KOPT-K1 (cell line): ENCODE results near the gene YPEL2.

Source experiments
- H3K27ac ChIP-seq: fragments of 200-600 bp; sonication (generic); 2 replicates; pipeline ENCODE4 v1.5.1; 2016; ENCODE audit warnings: antibody characterized with exemption, mild to moderate bottlenecking, low read depth, low read length; ENCODE audit not compliant: poor library complexity, severe bottlenecking
- H3K36me3 ChIP-seq: fragments of 200-600 bp; sonication (generic); 2 replicates; pipeline ENCODE4 v1.5.1; 2017; ENCODE audit warnings: antibody characterized with exemption, mild to moderate bottlenecking, low read length, moderate library complexity; ENCODE audit not compliant: insufficient read depth
- H3K9me3 ChIP-seq: fragments of 200-600 bp; sonication (generic); 2 replicates; pipeline ENCODE4 v1.5.1; 2017; ENCODE audit warnings: antibody characterized with exemption, low read length, mild to moderate bottlenecking; ENCODE audit not compliant: insufficient read depth, poor library complexity, severe bottlenecking

Gene YPEL2

DNA sequence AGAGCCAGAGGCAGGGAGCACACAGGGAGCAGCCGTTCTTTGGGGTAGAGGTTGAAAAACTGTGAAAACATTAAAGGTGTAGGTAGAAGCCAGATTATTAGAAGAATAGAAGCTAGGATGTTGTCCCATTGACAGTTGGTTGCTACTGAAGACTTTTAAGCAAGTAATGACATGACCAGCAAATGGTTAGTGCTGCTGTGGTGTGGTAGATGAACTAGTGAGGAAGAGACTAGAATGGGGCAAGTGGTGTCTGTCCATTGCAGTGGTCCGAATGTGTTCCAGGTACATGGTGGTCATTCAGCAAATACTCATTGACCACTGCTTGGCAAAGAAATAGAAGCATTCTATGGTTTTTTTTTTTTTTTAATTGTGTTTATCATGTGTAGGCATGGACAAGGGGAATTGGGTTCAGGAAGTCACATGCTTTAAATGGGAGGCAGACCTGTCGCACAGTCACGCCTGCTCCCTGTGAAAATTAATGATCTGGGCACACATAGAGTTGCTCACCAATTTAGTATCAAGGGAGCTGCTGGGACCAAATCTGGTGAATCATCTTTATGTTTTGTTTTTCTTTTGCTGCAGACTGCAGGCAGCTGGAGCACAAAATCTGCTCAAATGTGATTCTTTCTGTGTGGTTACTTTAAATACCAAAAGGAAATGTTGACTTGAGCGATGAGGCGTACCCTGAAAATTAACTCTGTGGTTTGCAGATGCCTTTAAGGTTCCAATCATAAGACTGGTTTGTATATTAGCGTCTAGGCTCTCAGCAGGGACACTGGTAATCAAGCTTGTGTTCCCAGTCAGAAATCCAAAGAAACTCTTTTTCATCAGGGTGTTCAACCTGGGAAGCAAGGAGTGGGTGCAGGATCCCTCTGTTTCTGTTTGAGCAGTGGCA lies 30.7 kb downstream of the YPEL2 start:
- Histone ChIP-seq H3K36me3 (no peaks in the 10 kb centered on the region), H3K27ac (no peak overlapping the region)

DNA sequence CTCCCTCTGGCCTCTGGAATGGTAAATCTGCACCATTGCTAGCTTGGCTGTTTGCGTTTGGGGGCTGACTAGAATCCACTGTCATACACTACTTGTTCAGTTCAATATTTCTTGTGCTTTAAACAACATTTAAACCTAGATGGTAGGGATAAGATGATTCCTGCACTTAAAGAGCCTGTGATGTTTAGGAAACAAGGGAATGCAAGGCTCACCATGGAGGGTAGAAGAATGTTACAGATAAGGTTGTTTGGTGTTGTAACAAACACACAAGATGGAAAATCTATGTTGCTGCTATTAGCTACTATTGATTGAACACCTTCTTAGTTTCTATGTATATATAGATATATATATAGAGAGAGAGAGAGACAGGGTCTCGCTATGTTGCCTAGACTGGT lies 31.4 kb downstream of the YPEL2 start:
- Histone ChIP-seq H3K9me3 (no peaks in the 10 kb centered on the region), H3K27ac (no peak overlapping the region), H3K36me3 (no peaks in the 10 kb centered on the region)

More for the DNA sequence above, 30.7 kb downstream of the YPEL2 start:
- H3K9me3 ChIP-seq: no peaks in the 10 kb centered on the region

DNA sequence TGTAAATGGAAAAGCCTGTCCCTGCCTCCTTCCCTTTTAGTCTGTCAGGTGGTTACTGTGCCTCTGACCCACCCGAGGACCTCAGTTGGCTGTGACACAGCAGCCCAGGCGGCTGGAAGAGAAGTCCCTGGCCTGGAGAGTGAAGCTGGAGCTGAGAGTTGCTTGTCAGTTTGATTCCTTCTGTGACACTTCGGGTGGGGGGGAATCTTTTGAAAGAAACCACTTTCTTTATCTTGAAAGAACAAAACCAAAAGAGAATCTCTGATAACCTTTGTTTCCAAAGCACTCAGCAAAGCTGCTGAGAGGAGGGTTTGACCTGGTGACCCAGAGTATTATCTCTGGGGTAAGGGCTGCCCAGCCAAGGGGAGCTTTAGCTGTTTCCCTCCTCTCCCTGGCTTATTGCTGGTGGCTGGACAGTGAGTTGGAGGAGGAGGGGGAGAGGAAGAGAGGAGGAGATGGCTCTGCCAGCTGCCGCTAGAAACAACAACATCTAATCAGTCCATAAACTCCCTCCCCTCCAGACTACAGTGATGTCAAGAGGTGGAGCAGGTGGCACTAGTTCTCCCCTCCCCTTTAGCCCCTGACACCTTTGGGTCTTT lies 34.0 kb downstream of the YPEL2 start:
- Histone ChIP-seq H3K27ac (no peak overlapping the region), H3K9me3 (no peaks in the 10 kb centered on the region)

DNA sequence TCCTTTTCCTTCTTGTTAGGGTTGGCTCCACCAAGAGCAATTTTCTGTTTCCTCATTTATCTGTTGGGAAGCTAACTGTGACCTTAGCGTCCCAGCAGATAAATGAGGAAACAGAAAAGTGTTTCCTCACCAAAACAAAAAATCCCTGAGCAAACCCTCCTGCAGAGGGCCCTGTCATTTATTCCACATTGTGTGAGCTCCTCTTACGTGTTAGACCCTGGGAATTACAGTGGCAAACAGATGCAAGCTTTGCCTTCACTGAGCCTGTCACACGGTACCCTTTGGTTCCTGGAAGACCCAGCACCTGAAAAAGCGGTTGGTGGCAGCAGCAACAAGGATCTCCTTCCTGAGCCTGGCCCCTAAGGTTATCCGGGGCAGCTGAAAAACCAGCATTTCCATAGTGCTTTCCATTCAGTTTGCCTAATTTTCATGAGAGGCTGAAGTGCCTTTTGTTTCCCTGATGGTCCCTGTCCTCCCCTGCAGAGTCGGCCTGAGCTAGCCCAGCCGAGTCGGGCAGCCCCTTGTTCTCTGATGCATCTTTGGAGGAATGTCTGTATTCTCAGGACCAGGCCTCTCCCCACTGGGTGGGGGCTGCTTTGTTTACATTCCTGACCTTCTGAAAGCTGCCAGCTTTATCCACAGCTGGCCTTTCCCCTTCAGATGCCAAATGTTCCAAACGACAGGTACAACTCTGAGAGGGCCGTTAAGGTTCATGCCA lies 34.7 kb downstream of the YPEL2 start:
- H3K36me3 ChIP-seq: no peaks in the 10 kb centered on the region
- no peaks in the 10 kb centered on the region for H3K9me3 ChIP-seq
- no peak overlapping the region for H3K27ac ChIP-seq

More for the DNA sequence above, 34.0 kb downstream of the YPEL2 start:
- no peaks in the 10 kb centered on the region for H3K36me3 ChIP-seq

DNA sequence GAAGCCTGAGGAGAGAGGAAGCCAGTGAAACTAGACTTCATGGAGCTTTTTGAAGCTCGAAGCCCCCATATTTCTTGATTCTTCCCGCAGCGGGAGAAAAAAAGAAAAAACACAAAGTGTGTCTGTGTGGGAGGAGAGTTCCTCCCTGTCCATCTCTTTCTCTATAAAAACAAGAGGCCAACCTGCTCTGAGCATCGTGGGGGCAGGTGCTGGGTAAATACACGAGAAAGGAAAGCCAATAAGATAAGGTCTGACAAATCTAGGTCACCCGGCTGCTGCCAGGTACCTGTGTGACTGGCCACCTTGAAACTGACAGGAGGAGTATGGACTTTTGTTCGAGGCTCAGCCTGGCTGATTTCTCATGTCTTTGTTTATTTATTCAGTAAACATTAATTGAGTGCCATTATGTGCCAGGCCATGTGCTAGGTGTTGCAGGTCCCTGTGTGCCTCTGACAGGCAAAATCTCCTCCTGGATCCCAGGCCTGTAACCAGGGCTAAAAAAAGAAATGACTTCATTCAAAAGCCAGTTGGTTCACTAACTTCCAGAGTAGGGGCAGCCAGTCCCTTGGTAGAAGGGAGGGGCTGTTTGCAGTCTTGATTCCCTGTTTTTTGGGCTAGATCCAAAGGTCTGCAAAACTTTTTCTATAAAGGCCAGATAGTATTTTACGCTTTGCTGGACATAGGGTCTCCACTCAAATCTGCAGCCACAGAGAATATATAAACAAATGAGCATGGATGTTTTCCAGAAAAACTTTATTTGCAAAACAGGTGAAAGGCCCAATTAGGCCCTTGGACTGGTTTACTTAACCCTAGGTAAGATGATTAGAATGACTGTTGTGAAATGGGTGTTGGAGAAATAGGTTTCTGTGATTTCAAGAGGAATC lies 35.6 kb downstream of the YPEL2 start:
- H3K36me3 ChIP-seq: no peaks in the 10 kb centered on the region
- no peak overlapping the region for H3K27ac ChIP-seq
- no peaks in the 10 kb centered on the region for H3K9me3 ChIP-seq

DNA sequence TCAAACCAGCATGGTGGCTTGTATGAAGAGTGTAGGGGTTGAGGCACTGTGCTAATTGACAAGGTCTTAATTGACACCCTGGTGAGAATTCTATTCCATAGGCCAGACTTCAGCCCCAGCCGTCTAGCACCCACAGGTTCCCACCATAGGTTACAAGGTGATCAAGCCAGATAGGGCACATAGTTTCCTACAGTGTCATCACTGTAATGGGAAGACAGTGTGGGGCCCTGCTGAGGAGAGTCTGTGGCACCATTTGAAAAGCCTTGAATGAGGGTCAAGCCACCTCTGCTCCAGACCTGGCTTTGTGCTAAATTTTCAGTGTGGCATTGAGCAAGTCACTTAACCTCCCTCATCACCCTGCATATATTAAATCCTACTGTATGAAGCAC lies 36.2 kb downstream of the YPEL2 start:
- no peaks in the 10 kb centered on the region for H3K36me3 ChIP-seq
- H3K27ac ChIP-seq: no peak overlapping the region
- no peaks in the 10 kb centered on the region for H3K9me3 ChIP-seq

DNA sequence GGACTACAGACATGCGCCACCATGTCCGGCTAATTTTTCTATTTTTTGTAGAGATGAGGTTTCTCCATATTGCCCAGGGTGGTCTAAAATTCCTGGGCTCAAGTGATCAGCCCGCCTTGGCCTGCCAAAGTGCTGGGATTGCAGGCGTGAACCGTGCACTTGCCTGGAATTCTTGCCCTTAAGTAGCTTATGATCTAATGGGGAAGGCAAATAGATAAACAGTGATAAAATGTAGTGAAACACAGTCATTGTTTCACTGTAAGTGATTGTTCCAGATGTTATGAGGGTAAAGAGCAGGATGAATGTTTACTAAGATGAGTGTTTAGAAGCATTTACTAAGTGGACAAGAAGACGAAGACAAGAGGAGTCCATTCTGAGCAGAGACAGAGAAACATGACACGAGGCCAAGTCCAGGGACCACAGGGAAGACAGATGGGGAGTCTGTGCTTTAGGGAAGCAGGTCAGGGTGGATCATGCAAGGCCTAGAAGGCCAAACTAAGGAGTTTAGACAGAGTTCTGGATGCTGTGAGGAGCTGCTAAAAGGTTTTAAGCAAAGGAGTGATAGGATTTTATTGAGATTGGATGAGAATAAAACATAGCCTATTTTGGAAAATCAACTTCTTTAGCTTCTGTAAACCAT lies 36.9 kb downstream of the YPEL2 start:
- H3K27ac ChIP-seq: no peak overlapping the region
- no peaks in the 10 kb centered on the region for H3K9me3 ChIP-seq
- H3K36me3 ChIP-seq: no peaks in the 10 kb centered on the region

DNA sequence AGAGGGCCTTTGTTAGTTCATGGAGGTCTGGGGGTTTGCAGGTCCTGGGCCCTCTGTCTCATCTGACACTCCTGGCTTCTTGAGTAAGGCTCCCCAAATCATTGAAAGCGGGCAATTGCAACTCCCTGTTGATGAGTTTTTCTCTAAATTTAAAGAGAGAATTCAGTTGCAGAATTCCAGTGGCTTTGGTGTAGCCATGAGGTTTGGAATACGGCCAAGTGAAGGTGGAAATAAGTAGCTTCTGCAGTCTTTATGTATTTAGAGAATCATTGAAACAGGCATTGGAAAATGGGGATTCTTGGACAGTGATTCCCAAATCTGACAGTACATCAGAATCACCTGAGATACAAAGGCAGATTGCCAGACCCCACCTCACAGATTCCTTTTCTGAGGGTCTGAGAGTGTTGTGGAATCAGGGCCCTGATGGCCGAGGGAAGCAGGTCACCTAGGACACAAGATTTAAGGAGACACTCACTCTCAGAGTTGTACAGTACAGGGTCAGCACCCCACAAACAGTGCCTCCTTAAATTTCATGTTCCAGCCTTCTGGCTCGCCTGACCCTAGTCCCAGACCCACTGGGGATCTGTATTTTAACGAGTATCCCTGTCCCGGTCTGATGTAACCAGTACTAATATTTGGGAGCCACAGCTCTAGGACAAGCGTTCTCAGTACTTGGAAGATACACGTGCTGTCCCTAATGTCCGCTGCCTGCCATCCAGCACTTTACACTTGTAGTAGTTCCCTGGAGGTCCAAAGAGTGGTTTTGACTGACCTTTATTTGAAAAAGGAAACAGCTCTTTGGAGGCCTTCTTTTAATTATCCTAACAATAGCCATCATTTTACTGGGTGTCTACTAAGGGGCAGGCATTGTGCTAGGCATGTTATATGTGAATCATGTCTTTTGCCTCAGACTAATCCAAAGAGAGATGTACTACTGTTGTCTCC lies 37.8 kb downstream of the YPEL2 start:
- Histone ChIP-seq H3K9me3 (no peaks in the 10 kb centered on the region), H3K27ac (no peak overlapping the region)

DNA sequence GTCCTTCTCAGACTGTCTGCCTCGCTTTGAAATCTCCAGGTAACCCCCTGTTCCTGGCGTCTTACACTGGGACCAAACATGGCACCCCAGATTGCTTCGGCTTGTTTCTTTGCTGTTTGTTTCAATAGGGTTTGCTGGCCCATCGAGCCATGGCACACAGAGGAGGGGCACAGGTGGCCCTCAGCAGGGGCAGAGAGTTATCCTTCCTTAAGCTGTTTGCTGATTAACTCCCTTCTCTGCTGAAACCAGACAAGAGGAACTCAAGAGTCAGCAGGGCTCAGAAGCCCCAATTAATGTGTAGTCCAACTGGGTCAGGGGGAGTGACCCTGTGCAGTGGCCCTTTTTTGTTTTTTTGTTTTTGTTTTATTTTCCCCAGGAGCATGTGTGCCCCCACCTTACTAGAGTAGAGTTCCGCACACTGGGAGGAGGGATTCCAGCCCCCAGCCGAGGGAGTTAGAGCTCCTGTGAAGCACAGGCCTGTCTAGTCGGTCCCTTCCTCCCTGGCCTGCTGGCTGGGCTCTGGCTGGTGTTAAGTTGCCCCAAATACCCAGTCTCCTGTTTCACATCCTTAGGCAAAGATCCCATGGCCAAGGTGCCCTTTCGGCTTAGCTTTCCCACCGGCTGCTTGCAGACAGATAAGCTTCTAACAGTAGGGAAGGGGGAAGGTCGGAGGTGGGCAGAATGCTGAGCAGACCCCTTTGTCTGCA lies 39.3 kb downstream of the YPEL2 start:
- H3K27ac ChIP-seq: no peak overlapping the region
- no peaks in the 10 kb centered on the region for H3K36me3 ChIP-seq
- no peaks in the 10 kb centered on the region for H3K9me3 ChIP-seq

More for the DNA sequence above, 37.8 kb downstream of the YPEL2 start:
- no peaks in the 10 kb centered on the region for H3K36me3 ChIP-seq

DNA sequence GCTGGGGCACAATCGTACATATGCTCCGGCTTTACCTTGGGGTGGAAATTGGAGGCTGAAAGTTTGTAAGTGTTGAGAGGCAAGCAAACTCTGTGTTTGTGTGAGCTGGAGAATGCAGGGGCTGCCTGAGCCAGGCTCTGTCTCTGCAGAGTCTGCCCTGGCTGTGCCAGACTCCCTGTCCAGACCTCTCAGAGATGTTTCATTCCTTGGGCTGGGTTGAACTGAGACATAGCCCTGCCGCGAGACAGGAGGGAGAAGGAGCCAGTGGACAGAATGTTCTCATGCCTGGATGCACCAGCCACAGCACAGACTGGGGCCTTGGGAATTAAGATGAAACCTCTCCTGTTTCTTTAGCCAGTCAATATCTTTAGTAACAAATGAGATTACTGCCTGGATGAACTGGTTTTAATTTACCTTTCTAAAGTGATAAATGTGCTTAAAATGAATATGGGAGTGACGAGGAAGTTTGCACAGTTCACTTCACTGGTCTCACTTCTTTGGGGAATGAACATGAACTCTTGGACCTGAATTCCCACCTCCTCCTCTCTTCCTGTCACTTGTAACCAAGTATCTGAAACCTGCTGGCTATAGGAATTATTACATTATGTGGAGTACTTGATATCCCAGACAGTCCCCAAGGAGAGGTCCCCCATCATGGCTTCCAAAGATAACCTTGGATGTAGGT lies 40.1 kb downstream of the YPEL2 start:
- Histone ChIP-seq H3K27ac (no peak overlapping the region), H3K36me3 (no peaks in the 10 kb centered on the region), H3K9me3 (no peaks in the 10 kb centered on the region)

DNA sequence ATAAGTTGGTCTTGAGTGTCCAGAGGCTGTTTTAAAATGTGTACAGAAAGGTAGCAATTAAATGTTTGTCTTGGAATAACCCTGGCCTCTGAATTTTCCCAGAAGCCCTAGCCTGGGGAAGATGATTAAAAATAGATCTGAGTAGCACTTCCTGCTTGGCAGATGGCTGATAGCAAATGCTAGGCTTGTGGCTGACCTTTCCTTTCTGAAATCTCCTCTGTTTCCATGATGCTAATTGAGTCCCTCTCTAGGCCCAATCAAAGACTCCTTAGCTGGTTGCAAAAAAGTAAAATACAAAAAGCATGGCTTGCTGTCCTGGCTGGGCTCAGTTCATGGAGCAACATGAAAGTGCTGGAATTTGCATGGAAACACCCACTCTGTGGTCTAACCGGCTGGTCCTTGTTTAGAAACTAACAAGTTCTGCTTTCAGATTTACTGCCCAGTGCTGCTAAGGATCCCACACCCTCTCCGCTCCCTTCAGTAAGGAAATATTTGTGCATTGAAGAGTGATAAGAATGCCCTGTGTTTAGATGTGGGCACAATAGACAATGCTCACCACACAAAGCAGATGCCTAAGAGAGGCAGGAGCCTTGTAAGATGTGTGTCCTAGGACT lies 40.8 kb downstream of the YPEL2 start:
- H3K36me3 ChIP-seq: no peaks in the 10 kb centered on the region
- H3K9me3 ChIP-seq: no peaks in the 10 kb centered on the region
- H3K27ac ChIP-seq: no peak overlapping the region

DNA sequence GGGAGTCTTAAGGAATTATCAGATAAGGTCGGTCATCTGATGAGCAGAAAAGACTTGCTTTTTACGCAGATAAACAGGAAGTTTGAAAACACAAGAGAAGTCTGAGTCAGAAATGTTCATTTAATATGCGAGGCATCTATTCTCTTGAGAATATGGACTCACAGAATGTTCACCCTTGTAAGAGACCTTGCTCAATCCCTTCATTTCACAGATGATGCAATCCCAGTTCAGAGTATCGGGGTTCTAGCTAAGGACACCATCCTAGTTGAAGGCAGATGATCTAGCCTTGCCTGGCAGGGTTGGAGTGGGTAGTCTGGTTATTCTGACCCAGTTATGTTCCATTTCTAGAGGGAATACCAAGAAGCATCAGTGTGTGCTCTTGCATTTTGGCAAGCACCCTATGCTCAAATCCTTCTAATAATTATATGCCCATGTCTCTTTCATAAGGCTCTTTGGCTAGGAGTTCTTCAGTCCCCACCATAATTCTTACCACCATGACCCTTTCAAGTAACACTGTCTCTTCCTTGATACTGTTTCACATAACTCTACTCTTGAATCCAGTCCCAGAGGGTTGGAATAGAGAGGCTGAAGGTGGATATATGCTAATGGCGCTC lies 42.5 kb downstream of the YPEL2 start:
- Histone ChIP-seq H3K36me3 (no peaks in the 10 kb centered on the region), H3K27ac (no peak overlapping the region), H3K9me3 (no peaks in the 10 kb centered on the region)
